K562 (cell line): Measurements from ENCODE around the gene TRMT2A. TPM values are rescaled to one million over a fixed set of nuclear protein-coding genes. Genes with fewer than 3 reads are reported as not detected.

Experiments
- BACH1 ChIP-seq: fragments of 200-800 bp; sonication (Bioruptor generic); IDR thresholded peaks from 2 replicates; pipeline ENCODE4 v1.6.1; 2016; ENCODE audit warnings: missing genetic modification characterization, missing compliant biosample characterization
- EWSR1 ChIP-seq: fragments of 450-650 bp; IDR thresholded peaks from 2 replicates; pipeline ENCODE4 v1.6.1; 2018; ENCODE audit warnings: borderline replicate concordance, mild to moderate bottlenecking, low read depth, moderate library complexity; ENCODE audit not compliant: partially characterized antibody
- FOS ChIP-seq: IDR thresholded peaks from 3 replicates; pipeline ENCODE4 v1.6.1; 2011; ENCODE audit not compliant: insufficient read length; ENCODE audit errors: extremely low read depth
- FOSL1 ChIP-seq: fragments of 200-800 bp; sonication (Bioruptor generic); conservative IDR thresholded peaks from 2 replicates; pipeline ENCODE4 v1.6.1; 2016; ENCODE audit warnings: missing genetic modification characterization, missing compliant biosample characterization
- MTA1 ChIP-seq: fragments of 450-650 bp; IDR thresholded peaks from 2 replicates; pipeline ENCODE4 v1.6.1; 2017; ENCODE audit warnings: borderline replicate concordance
- PBX2 ChIP-seq, 2 experiments: IDR thresholded peaks in 1 of 2; conservative IDR thresholded peaks in 1 of 2; 2 replicates each; pipeline ENCODE4 v1.6.1; 2016; ENCODE audit warnings: low read depth in 2 of 2, mild to moderate bottlenecking in 1 of 2, missing compliant biosample characterization in 1 of 2, missing genetic modification characterization in 1 of 2, moderate library complexity in 1 of 2
- POLR2A ChIP-seq: fragments of 450-650 bp; conservative IDR thresholded peaks from 2 replicates; pipeline ENCODE4 v1.6.1; 2016
- RBM14 ChIP-seq: fragments of 200-400 bp; formaldehyde crosslinking; IDR thresholded peaks from 2 replicates; pipeline ENCODE4 v1.6.1; 2018; ENCODE audit warnings: low read depth, mild to moderate bottlenecking, low read length, moderate library complexity, borderline replicate concordance; ENCODE audit not compliant: insufficient read depth
- RFX5 ChIP-seq: IDR thresholded peaks from 2 replicates; pipeline ENCODE4 v1.6.1; 2011; ENCODE audit warnings: low read depth, mild to moderate bottlenecking, improper control_type of control experiment, low read length
- STAT5B ChIP-seq: fragments of 250-450 bp; sonication (Bioruptor Pico); IDR thresholded peaks from 2 replicates; pipeline ENCODE4 v1.8.0; 2021; ENCODE audit warnings: mild to moderate bottlenecking, inconsistent platforms
- WHSC1 ChIP-seq: IDR thresholded peaks from one replicate; pipeline ENCODE4 v1.6.1; 2012; ENCODE audit warnings: low read length, control low read depth, inconsistent platforms
- YY1 ChIP-seq, 3 experiments: IDR thresholded peaks; 2 replicates each; pipeline ENCODE4 v1.6.1; 2011; ENCODE audit warnings: low read length in 2 of 3, mild to moderate bottlenecking in 2 of 3, moderate library complexity in 2 of 3, borderline replicate concordance in 1 of 3, control low read depth in 1 of 3, low read depth in 1 of 3; ENCODE audit not compliant: insufficient read depth in 3 of 3, insufficient replicate concordance in 2 of 3, control insufficient read depth in 1 of 3, insufficient read length in 1 of 3; ENCODE audit errors: extremely low read depth in 1 of 3
- ZBTB49 ChIP-seq: sonication (generic); formaldehyde crosslinking; IDR thresholded peaks from 2 replicates; pipeline ENCODE4 v1.8.0; 2022; ENCODE audit warnings: missing genetic modification reagents, mild to moderate bottlenecking, borderline replicate concordance
- ZKSCAN3 ChIP-seq: fragments of 250-450 bp; sonication (Bioruptor Pico); IDR thresholded peaks from 2 replicates; pipeline ENCODE4 v1.4.0; 2020
- ZSCAN29 ChIP-seq: fragments of 450-650 bp; IDR thresholded peaks from 2 replicates; pipeline ENCODE4 v1.6.1; 2017
- polyA plus RNA-seq, 8 experiments: library from polyadenylated mRNA; depleted of rRNA in 4 of 8; stranded (reverse) in 5 of 8; unstranded in 3 of 8; fragments of >200 nt; fragmentation: Nextera tagmentation in 2 of 8; fragmentation: Illumina TruSeq in 1 of 8; extraction: Ambion mirVana in 2 of 8; extraction: Trizol in 1 of 8; gene quantifications; 2 replicates each; pipeline versions ENCODE4 v1.2.1 to v1.2.3, GENCODE V29; 2011 to 2014; ENCODE audit warnings: inconsistent platforms in 1 of 8, missing spikeins in 1 of 8
- total RNA-seq, 7 experiments: library from RNA; depleted of rRNA in 6 of 7; stranded (reverse); fragments of >200 nt in 6 of 7; fragmentation: Illumina TruSeq in 2 of 7; extraction: Trizol in 2 of 7; gene quantifications; 2 replicates each; pipeline versions ENCODE4 v1.2.1 to v1.2.3, GENCODE V29; 2011 to 2021; ENCODE audit warnings: low replicate concordance in 1 of 7
- TF ChIP-seq, protein P1 (sequence below): sonication (generic); formaldehyde crosslinking; IDR thresholded peaks from 2 replicates; pipeline ENCODE4 v1.8.1; 2023; ENCODE audit warnings: mild to moderate bottlenecking, missing genetic modification reagents
- TF ChIP-seq, protein P2 (sequence below), 2 experiments: fragments of 250-450 bp in 1 of 2; fragments of 450-650 bp in 1 of 2; sonication (Bioruptor Pico) in 1 of 2; IDR thresholded peaks; 2 replicates each; pipeline versions ENCODE4 v1.6.1 to v1.8.0; 2016 to 2021; ENCODE audit warnings: mild to moderate bottlenecking in 2 of 2, moderate library complexity in 2 of 2, missing compliant biosample characterization in 1 of 2, missing genetic modification characterization in 1 of 2

The TRMT2A gene
- total and polyA plus RNA-seq, 9 of the 15 experiments (the other 6 are each of a cell fraction or from before 2014, with no cell fraction given) = 1.6 to 265 (median 140) TPM

GRCh38 chr22:20064545-20065262, 52.3 kb downstream of the TRMT2A start (continued):
- TF ChIP-seq PBX2 (CRISPR knock-in tag; IDR thresholded peaks at IDR 0.05; ENCODE audit: low read depth) = no peak
- TF ChIP-seq PBX2 (tag; conservative IDR thresholded peaks at IDR 0.05; ENCODE audit: low read depth) = no peak
- no peak for TF ChIP-seq FOSL1 (tag)
- no peak for TF ChIP-seq STAT5B (CRISPR knock-in tag)
- no peak for TF ChIP-seq ZBTB49
- no peak for TF ChIP-seq BACH1
- no peak for TF ChIP-seq RBM14
- peak; percentile 62 for TF ChIP-seq POLR2A
- TF ChIP-seq MTA1 = no peak
- TF ChIP-seq FOS = no peak
- TF ChIP-seq EWSR1 = no peak
- TF ChIP-seq ZSCAN29 = no peak
- TF ChIP-seq WHSC1 = peak; percentile 14
- TF ChIP-seq, protein P1, sequence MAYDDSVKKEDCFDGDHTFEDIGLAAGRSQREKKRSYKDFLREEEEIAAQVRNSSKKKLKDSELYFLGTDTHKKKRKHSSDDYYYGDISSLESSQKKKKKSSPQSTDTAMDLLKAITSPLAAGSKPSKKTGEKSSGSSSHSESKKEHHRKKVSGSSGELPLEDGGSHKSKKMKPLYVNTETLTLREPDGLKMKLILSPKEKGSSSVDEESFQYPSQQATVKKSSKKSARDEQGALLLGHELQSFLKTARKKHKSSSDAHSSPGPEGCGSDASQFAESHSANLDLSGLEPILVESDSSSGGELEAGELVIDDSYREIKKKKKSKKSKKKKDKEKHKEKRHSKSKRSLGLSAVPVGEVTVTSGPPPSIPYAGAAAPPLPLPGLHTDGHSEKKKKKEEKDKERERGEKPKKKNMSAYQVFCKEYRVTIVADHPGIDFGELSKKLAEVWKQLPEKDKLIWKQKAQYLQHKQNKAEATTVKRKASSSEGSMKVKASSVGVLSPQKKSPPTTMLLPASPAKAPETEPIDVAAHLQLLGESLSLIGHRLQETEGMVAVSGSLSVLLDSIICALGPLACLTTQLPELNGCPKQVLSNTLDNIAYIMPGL (CRISPR knock-in tag) = no peak
- TF ChIP-seq, protein P2, sequence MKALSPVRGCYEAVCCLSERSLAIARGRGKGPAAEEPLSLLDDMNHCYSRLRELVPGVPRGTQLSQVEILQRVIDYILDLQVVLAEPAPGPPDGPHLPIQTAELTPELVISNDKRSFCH (CRISPR knock-in tag; IDR thresholded peaks at IDR 0.05) = no peak
- TF ChIP-seq, protein P2 (tag; IDR thresholded peaks at IDR 0.05) = 0 out of 2 replicates have a peak, but pooled peaks have one; percentile 32
- TF ChIP-seq YY1 (IDR thresholded peaks at IDR 0.05; ENCODE audit: borderline replicate concordance in 1 of 3, control insufficient read depth in 1 of 3, extremely low read depth in 1 of 3, insufficient read depth in 3 of 3, insufficient read length in 1 of 3, insufficient replicate concordance in 2 of 3, low read depth in 1 of 3, low read length in 2 of 3) = peak in 1 of 3 experiments; percentile 4
- no peak for TF ChIP-seq ZKSCAN3
- no peak for TF ChIP-seq RFX5
